LHCN-M2 (cell line): ENCODE results near the gene KRT5. TPM values are rescaled to one million over a fixed set of nuclear protein-coding genes. Genes with fewer than 3 reads are reported as not detected.
A peak's percentile ranks its signal among the peaks of the same experiment; 100 is the strongest.

Experiments used
- DNase-seq: peaks from one replicate; pipeline ENCODE4 v3.0.0-alpha.2; 2012; ENCODE audit warnings: low read depth
- total RNA-seq: library from RNA; depleted of rRNA; stranded (reverse); fragments of >200 nt; gene quantifications from 2 replicates; pipeline ENCODE4 v1.2.3, GENCODE V29; 2014

Gene KRT5
- total RNA-seq, 1 experiment from 2014 or later = not detected

- DNase-seq = peak; percentile 34
Measured at GRCh38 chr12:52521175-52521567, 977 bp upstream of the KRT5 start.

- no peak for DNase-seq
Measured at GRCh38 chr12:52519387-52519703, 849 bp downstream of the KRT5 start.

- no peak for DNase-seq
Measured at GRCh38 chr12:52518574-52519386, 1.4 kb downstream of the KRT5 start.

- DNase-seq = no peak
Measured at GRCh38 chr12:52517888-52518287, 2.3 kb downstream of the KRT5 start.

- no peak for DNase-seq
Measured at GRCh38 chr12:52517005-52517835, 3.0 kb downstream of the KRT5 start.

- no peak for DNase-seq
Measured at GRCh38 chr12:52515927-52516831, 4.0 kb downstream of the KRT5 start.

GRCh38 chr12:52515319-52515646 is 4.9 kb downstream of the KRT5 start:
- DNase-seq = no peak

- DNase-seq = no peak
Measured at GRCh38 chr12:52514471-52515318, 5.5 kb downstream of the KRT5 start.

GRCh38 chr12:52513736-52514135 is 6.5 kb downstream of the KRT5 start:
- DNase-seq = no peak

GRCh38 chr12:52508211-52508610 is 12.0 kb downstream of the KRT5 start:
- DNase-seq = no peak

- DNase-seq = peak; percentile 77
Measured at GRCh38 chr12:52506858-52507715, 13.1 kb downstream of the KRT5 start.

- DNase-seq = no peak
Measured at GRCh38 chr12:52502877-52503276, 17.3 kb downstream of the KRT5 start.

- peak; percentile 59 for DNase-seq
Measured at GRCh38 chr12:52501490-52501889, 18.7 kb downstream of the KRT5 start.

GRCh38 chr12:52500574-52500973 is 19.6 kb downstream of the KRT5 start:
- DNase-seq = peak; percentile 18

GRCh38 chr12:52499806-52500560 is 20.2 kb downstream of the KRT5 start:
- peak; percentile 69 for DNase-seq

GRCh38 chr12:52498946-52499345 is 21.2 kb downstream of the KRT5 start:
- no peak for DNase-seq

GRCh38 chr12:52497975-52498374 is 22.2 kb downstream of the KRT5 start:
- no peak for DNase-seq

- DNase-seq = peak; percentile 92
Measured at GRCh38 chr12:52496590-52497071, 23.6 kb downstream of the KRT5 start.

- peak; percentile 71 for DNase-seq
Measured at GRCh38 chr12:52496054-52496453, 24.1 kb downstream of the KRT5 start.
